ENCODE measurements around the gene ACBD5.
"Not testable (repeated sequence)": the region's sequence is repeated elsewhere in the genome, so short reads cannot be mapped to it uniquely, and the experiment has no call there.

ACBD5 gene

GRCh38 chr10:27225011-27225590 is 15.5 kb downstream of the ACBD5 start:
- peaks cover 15% of the 10 kb centered on the region for H3K36me3 ChIP-seq (replicated peaks)
- H3K27me3 ChIP-seq (ENCODE audit: low read depth), result no peaks in the 10 kb centered on the region
- H3K4me3 ChIP-seq, result no peak overlapping the region
- H3K9me3 ChIP-seq, result no peaks in the 10 kb centered on the region
- no peak for DNase-seq (ENCODE audit: low spot score in 2 of 2)
- in situ Hi-C loops (cut with MboI; ENCODE audit: low sequenced_read_pairs), result no loop called here
- H3K4me1 ChIP-seq, result no peaks in the 10 kb centered on the region

GRCh38 chr10:27223964-27224363 is 16.6 kb downstream of the ACBD5 start:
- peak; percentile 20 to 63 for DNase-seq (ENCODE audit: low spot score in 2 of 2)
- Histone ChIP-seq H3K9me3 (no peaks in the 10 kb centered on the region), H3K4me3 (no peak overlapping the region), H3K4me1 (no peaks in the 10 kb centered on the region), H3K36me3 (replicated peaks) (peaks cover 21% of the 10 kb centered on the region), H3K27me3 (ENCODE audit: low read depth) (no peaks in the 10 kb centered on the region)
- in situ Hi-C loops (cut with MboI; ENCODE audit: low sequenced_read_pairs), result no loop called here

- Histone ChIP-seq H3K9me3 (no peaks in the 10 kb centered on the region), H3K36me3 (replicated peaks) (peaks cover 31% of the 10 kb centered on the region), H3K27me3 (ENCODE audit: low read depth) (no peaks in the 10 kb centered on the region), H3K4me1 (no peaks in the 10 kb centered on the region), H3K4me3 (no peak overlapping the region)
- in situ Hi-C loops (cut with MboI; ENCODE audit: low sequenced_read_pairs), result no loop called here
- no peak for DNase-seq (ENCODE audit: low spot score in 2 of 2)
These were observed 33.2 kb downstream of the ACBD5 start for GRCh38 chr10:27207350-27207749.

- in situ Hi-C loops (cut with MboI; ENCODE audit: low sequenced_read_pairs), result no loop called here
- no peak overlapping the region for H3K4me3 ChIP-seq
- H3K36me3 ChIP-seq (replicated peaks), result peaks cover 28% of the 10 kb centered on the region
- DNase-seq (ENCODE audit: low spot score in 2 of 2), result no peak
- no peaks in the 10 kb centered on the region for H3K27me3 ChIP-seq (ENCODE audit: low read depth)
- H3K4me1 ChIP-seq, result peaks cover 8% of the 10 kb centered on the region
- no peaks in the 10 kb centered on the region for H3K9me3 ChIP-seq
These were observed 36.8 kb downstream of the ACBD5 start for GRCh38 chr10:27203806-27204205.

GRCh38 chr10:27197980-27198620 is 42.5 kb downstream of the ACBD5 start:
- Histone ChIP-seq H3K9me3 (no peaks in the 10 kb centered on the region), H3K4me3 (no peak overlapping the region), H3K36me3 (replicated peaks) (peaks cover 12% of the 10 kb centered on the region), H3K4me1 (peaks cover 14% of the 10 kb centered on the region), H3K27me3 (ENCODE audit: low read depth) (no peaks in the 10 kb centered on the region)
- peak; percentile 4 to 12 for DNase-seq (ENCODE audit: low spot score in 2 of 2)
- in situ Hi-C loops (cut with MboI; ENCODE audit: low sequenced_read_pairs), result no loop called here

- H3K27me3 ChIP-seq (ENCODE audit: low read depth), result no peaks in the 10 kb centered on the region
- no peaks in the 10 kb centered on the region for H3K9me3 ChIP-seq
- no peak for DNase-seq (ENCODE audit: low spot score in 2 of 2)
- H3K36me3 ChIP-seq (replicated peaks), result peaks cover 4% of the 10 kb centered on the region; the same call in 1 of the 2 replicates
- in situ Hi-C loops (cut with MboI; ENCODE audit: low sequenced_read_pairs), result no loop called here
- no peak overlapping the region for H3K4me3 ChIP-seq
- no peaks in the 10 kb centered on the region for H3K4me1 ChIP-seq
These were observed 48.3 kb downstream of the ACBD5 start for GRCh38 chr10:27192284-27192683.

- H3K4me3 ChIP-seq, result no peak overlapping the region
- H3K27me3 ChIP-seq (ENCODE audit: low read depth), result no peaks in the 10 kb centered on the region
- no peak for DNase-seq (ENCODE audit: low spot score in 2 of 2)
- in situ Hi-C loops (cut with MboI; ENCODE audit: low sequenced_read_pairs), result no loop called here
- no peaks in the 10 kb centered on the region for H3K9me3 ChIP-seq
- H3K4me1 ChIP-seq, result no peaks in the 10 kb centered on the region
- peaks cover 15% of the 10 kb centered on the region for H3K36me3 ChIP-seq (replicated peaks)
These were observed 50.1 kb downstream of the ACBD5 start for GRCh38 chr10:27190508-27190907.

- H3K27me3 ChIP-seq (ENCODE audit: low read depth), result no peaks in the 10 kb centered on the region
- DNase-seq (ENCODE audit: low spot score in 2 of 2), result no peak
- no peaks in the 10 kb centered on the region for H3K4me1 ChIP-seq
- H3K4me3 ChIP-seq, result no peak overlapping the region
- in situ Hi-C loops (cut with MboI; ENCODE audit: low sequenced_read_pairs), result no loop called here
- H3K36me3 ChIP-seq (replicated peaks), result peaks cover 27% of the 10 kb centered on the region
- H3K9me3 ChIP-seq, result no peaks in the 10 kb centered on the region
These were observed 51.7 kb downstream of the ACBD5 start for GRCh38 chr10:27188897-27189296.

- in situ Hi-C loops (cut with MboI; ENCODE audit: low sequenced_read_pairs), result no loop called here
- no peaks in the 10 kb centered on the region for H3K9me3 ChIP-seq
- no peak overlapping the region for H3K4me3 ChIP-seq
- H3K4me1 ChIP-seq, result no peaks in the 10 kb centered on the region
- no peak for DNase-seq (ENCODE audit: low spot score in 2 of 2)
- H3K36me3 ChIP-seq (replicated peaks), result peaks cover 33% of the 10 kb centered on the region
- H3K27me3 ChIP-seq (ENCODE audit: low read depth), result no peaks in the 10 kb centered on the region
These were observed 52.3 kb downstream of the ACBD5 start for GRCh38 chr10:27188259-27188658.

- in situ Hi-C loops (cut with MboI; ENCODE audit: low sequenced_read_pairs), result no loop called here
- no peaks in the 10 kb centered on the region for H3K27me3 ChIP-seq (ENCODE audit: low read depth)
These were observed 70.7 kb downstream of the ACBD5 start for GRCh38 chr10:27169849-27170248.

GRCh38 chr10:27158421-27158820 is 82.2 kb downstream of the ACBD5 start:
- no peaks in the 10 kb centered on the region for H3K27me3 ChIP-seq (ENCODE audit: low read depth)
- peaks cover 4% of the 10 kb centered on the region for H3K4me1 ChIP-seq
- DNase-seq (ENCODE audit: low spot score in 2 of 2), result no peak
- no peaks in the 10 kb centered on the region; the same call in 1 of the 2 replicates for H3K9me3 ChIP-seq
- peaks cover 53% of the 10 kb centered on the region for H3K36me3 ChIP-seq (replicated peaks)
- H3K4me3 ChIP-seq, result no peak overlapping the region
- in situ Hi-C loops (cut with MboI; ENCODE audit: low sequenced_read_pairs), result no loop called here

More at GRCh38 chr10:27169849-27170248, 70.7 kb downstream of the ACBD5 start:
- H3K4me3 ChIP-seq, result no peak overlapping the region
- no peak for DNase-seq (ENCODE audit: low spot score in 2 of 2)
- no peaks in the 10 kb centered on the region for H3K4me1 ChIP-seq
- H3K36me3 ChIP-seq (replicated peaks), result peaks cover 87% of the 10 kb centered on the region
- no peaks in the 10 kb centered on the region for H3K9me3 ChIP-seq

GRCh38 chr10:27157150-27157549 is 83.4 kb downstream of the ACBD5 start:
- in situ Hi-C loops (cut with MboI; ENCODE audit: low sequenced_read_pairs), result no loop called here

GRCh38 chr10:27156566-27156965 is 84.0 kb downstream of the ACBD5 start:
- H3K27me3 ChIP-seq (ENCODE audit: low read depth); DNase-seq (ENCODE audit: low spot score in 2 of 2); H3K9me3 ChIP-seq; in situ Hi-C loops (cut with MboI; ENCODE audit: low sequenced_read_pairs): not testable (repeated sequence)
- Histone ChIP-seq H3K4me3 (peak overlapping the region; percentile 93), H3K36me3 (replicated peaks) (peaks cover 37% of the 10 kb centered on the region), H3K4me1 (peaks cover 12% of the 10 kb centered on the region)

More at GRCh38 chr10:27157150-27157549, 83.4 kb downstream of the ACBD5 start:
- Histone ChIP-seq H3K36me3 (replicated peaks) (peaks cover 43% of the 10 kb centered on the region), H3K9me3 (no peaks in the 10 kb centered on the region; the same call in 1 of the 2 replicates), H3K4me1 (peaks cover 12% of the 10 kb centered on the region), H3K27me3 (ENCODE audit: low read depth) (no peaks in the 10 kb centered on the region), H3K4me3 (peak overlapping the region; percentile 93)
- DNase-seq (ENCODE audit: low spot score in 2 of 2), result peak in 1 of 2 experiments; percentile 42

GRCh38 chr10:27155066-27155754 is 85.4 kb downstream of the ACBD5 start, which contains the start of gene MASTL:
Gene MASTL, plus strand, starts transcription at chr10:27155352. Its CDS starts 75 bp downstream, at chr10:27155427.
- no peaks in the 10 kb centered on the region; the same call in 1 of the 2 replicates for H3K9me3 ChIP-seq
- H3K4me3 ChIP-seq, result peak within 1 kb of the TSS; percentile 93
- peaks cover 12% of the 10 kb centered on the region for H3K4me1 ChIP-seq
- in situ Hi-C loops (cut with MboI; ENCODE audit: low sequenced_read_pairs), result no loop called here
- peak; percentile 80 to 92 for DNase-seq (ENCODE audit: low spot score in 2 of 2)
- no peaks in the 10 kb centered on the region for H3K27me3 ChIP-seq (ENCODE audit: low read depth)
- H3K36me3 ChIP-seq (replicated peaks), result peaks cover 24% of the 10 kb centered on the region

All from HAP-1 (cell line).